Breast epithelium (tissue), 4 donors: ENCODE results near the gene PHTF2. TPM values are rescaled to one million over a fixed set of nuclear protein-coding genes. Genes with fewer than 3 reads are reported as not detected.
"Not testable (repeated sequence)": the region's sequence is repeated elsewhere in the genome, so short reads cannot be mapped to it uniquely, and the experiment has no call there.

ENCODE experiments used
- DNase-seq, 2 donors: peaks; one replicate each; pipeline ENCODE4 v3.0.0-alpha.2; 2019; ENCODE audit warnings: low spot score in 2 of 2
- H3K27ac ChIP-seq, 2 donors: fragments of 200-600 bp; sonication (generic) in 1 of 2; one replicate each; pipeline ENCODE4 v1.5.1; 2016 to 2019; ENCODE audit warnings: mild to moderate bottlenecking in 1 of 2
- H3K27me3 ChIP-seq, 2 donors: fragments of 200-600 bp; sonication (generic) in 1 of 2; one replicate each; pipeline versions ENCODE4 v1.5.1 to v1.6.0; 2017 to 2019; ENCODE audit warnings: control low read depth in 1 of 2, mild to moderate bottlenecking in 1 of 2
- H3K36me3 ChIP-seq: fragments of 200-600 bp; one replicate; pipeline ENCODE4 v1.5.1; 2019
- H3K4me1 ChIP-seq, 2 donors: fragments of 200-600 bp; sonication (generic); one replicate each; pipeline ENCODE4 v1.5.1; 2016 to 2019; ENCODE audit warnings: control low read depth in 1 of 2
- H3K4me3 ChIP-seq, 3 donors: fragments of 200-600 bp; sonication (generic); 1 replicate in 2 of 3; 2 replicates in 1 of 3; pipeline ENCODE4 v1.5.1; 2016 to 2019; ENCODE audit warnings: mild to moderate bottlenecking in 3 of 3, moderate library complexity in 2 of 3
- H3K9me3 ChIP-seq, 2 donors: fragments of 200-600 bp; sonication (generic) in 1 of 2; one replicate each; pipeline ENCODE4 v1.5.1; 2016 to 2019; ENCODE audit warnings: control low read depth in 1 of 2
- POLR2A ChIP-seq: fragments of 450-650 bp; IDR thresholded peaks from one replicate; pipeline ENCODE4 v1.6.1; 2016; ENCODE audit warnings: antibody characterized with exemption, mild to moderate bottlenecking, moderate library complexity
- POLR2AphosphoS5 ChIP-seq, 3 donors: sonication (generic); formaldehyde crosslinking; IDR thresholded peaks; one replicate each; pipeline ENCODE4 v1.6.1; 2017; ENCODE audit warnings: antibody characterized with exemption in 3 of 3
- intact Hi-C: fragments of 100-400 bp; cut with DNase I; formaldehyde crosslinking; loops from one replicate; pipeline ENCODE4 v1.15.1; 2023; ENCODE audit warnings: low total_unique reads
- total RNA-seq, 3 donors: library from RNA; depleted of rRNA; stranded (reverse); fragments of >200 nt; gene quantifications; one replicate each; pipeline ENCODE4 v1.1.0, GENCODE V29; 2016
- TF ChIP-seq, protein P1 (sequence below), 3 donors: fragments of 450-650 bp; IDR thresholded peaks; one replicate each; pipeline ENCODE4 v1.5.1; 2016 to 2017; ENCODE audit warnings: antibody characterized with exemption in 3 of 3, mild to moderate bottlenecking in 3 of 3, moderate library complexity in 3 of 3

The PHTF2 gene
- total RNA-seq, 3 donors from 2014 or later, result 17.0 to 23.5 (median 19.2) TPM

DNA sequence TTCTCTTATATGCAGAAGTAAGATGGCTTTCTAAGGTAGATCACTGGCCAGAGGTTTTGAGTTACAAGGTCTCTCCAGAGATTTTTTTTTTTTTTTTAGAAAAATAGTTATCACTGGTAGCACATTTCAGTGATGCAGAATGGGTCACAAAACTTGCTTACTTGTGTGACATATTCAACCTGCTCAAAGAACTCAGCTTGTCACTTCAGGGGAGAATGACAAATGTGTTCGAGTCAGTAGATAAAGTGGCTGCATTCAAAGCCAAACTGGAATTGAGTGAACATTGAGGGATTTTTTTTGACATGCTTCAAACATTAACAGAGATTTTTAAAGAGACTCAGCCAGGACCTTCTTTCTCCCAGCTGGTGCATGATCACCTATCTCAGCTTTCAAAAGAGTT lies 33.4 kb downstream of the PHTF2 start:
- intact Hi-C loops, result no loop called here
- H3K4me3 ChIP-seq, result no peak overlapping the region
- H3K9me3 ChIP-seq, result no peaks in the 10 kb centered on the region
- TF ChIP-seq, protein P1, sequence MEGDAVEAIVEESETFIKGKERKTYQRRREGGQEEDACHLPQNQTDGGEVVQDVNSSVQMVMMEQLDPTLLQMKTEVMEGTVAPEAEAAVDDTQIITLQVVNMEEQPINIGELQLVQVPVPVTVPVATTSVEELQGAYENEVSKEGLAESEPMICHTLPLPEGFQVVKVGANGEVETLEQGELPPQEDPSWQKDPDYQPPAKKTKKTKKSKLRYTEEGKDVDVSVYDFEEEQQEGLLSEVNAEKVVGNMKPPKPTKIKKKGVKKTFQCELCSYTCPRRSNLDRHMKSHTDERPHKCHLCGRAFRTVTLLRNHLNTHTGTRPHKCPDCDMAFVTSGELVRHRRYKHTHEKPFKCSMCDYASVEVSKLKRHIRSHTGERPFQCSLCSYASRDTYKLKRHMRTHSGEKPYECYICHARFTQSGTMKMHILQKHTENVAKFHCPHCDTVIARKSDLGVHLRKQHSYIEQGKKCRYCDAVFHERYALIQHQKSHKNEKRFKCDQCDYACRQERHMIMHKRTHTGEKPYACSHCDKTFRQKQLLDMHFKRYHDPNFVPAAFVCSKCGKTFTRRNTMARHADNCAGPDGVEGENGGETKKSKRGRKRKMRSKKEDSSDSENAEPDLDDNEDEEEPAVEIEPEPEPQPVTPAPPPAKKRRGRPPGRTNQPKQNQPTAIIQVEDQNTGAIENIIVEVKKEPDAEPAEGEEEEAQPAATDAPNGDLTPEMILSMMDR (IDR thresholded peaks at IDR 0.05), result no peak
- TF ChIP-seq POLR2A (no peak), POLR2AphosphoS5 (IDR thresholded peaks at IDR 0.05) (no peak)
- no peaks in the 10 kb centered on the region for H3K4me1 ChIP-seq
- no peaks in the 10 kb centered on the region for H3K36me3 ChIP-seq
- H3K27me3 ChIP-seq, result no peaks in the 10 kb centered on the region
- DNase-seq, result no peak
- no peak overlapping the region for H3K27ac ChIP-seq

DNA sequence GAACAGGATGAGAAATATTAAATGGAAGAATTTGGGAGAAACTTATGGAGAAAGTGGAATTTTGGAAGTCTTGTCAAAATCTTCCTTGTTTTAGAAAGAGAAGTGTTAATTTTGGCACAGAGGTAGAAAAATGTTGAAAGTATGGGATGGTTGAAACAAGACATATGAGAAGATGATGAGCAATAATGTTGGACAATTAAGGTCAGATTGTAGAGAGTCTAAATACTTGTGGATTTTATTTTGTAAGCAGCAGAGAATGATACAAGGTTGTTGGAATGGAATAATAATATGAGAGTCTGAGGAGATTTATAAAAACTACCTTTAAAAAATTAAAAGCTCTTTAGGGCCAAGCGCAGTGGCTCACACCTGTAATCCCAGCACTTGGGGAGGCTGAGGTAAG lies 34.6 kb downstream of the PHTF2 start:
- Histone ChIP-seq H3K27me3 (no peaks in the 10 kb centered on the region), H3K9me3 (no peaks in the 10 kb centered on the region), H3K4me1 (no peaks in the 10 kb centered on the region), H3K36me3 (no peaks in the 10 kb centered on the region), H3K27ac (no peak overlapping the region), H3K4me3 (no peak overlapping the region)
- TF ChIP-seq POLR2A (no peak), POLR2AphosphoS5 (IDR thresholded peaks at IDR 0.05) (no peak)
- TF ChIP-seq, protein P1 (IDR thresholded peaks at IDR 0.05), result no peak
- intact Hi-C loops, result no loop called here
- DNase-seq, result no peak

DNA sequence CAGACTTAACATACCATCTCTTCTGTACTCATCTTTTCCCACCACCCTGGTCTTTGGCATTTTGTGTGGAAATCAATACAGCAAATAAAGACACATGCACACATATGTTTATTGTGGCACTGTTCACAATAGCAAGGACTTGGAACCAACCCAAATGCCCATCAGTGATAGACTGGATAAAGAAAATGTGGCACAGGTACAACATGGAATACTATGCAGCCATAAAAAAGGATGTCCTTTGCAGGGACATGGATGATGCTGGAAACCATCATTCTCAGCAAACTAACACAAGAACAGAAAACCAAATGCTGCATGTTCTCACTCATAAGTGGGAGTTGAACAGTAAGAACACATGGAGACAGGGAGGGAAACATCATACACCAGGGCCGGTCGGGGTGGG lies 37.9 kb downstream of the PHTF2 start:
- H3K27me3 ChIP-seq, DNase-seq, H3K27ac ChIP-seq, H3K36me3 ChIP-seq, H3K4me1 ChIP-seq, H3K9me3 ChIP-seq, H3K4me3 ChIP-seq, intact Hi-C loops: not testable (repeated sequence)

DNA sequence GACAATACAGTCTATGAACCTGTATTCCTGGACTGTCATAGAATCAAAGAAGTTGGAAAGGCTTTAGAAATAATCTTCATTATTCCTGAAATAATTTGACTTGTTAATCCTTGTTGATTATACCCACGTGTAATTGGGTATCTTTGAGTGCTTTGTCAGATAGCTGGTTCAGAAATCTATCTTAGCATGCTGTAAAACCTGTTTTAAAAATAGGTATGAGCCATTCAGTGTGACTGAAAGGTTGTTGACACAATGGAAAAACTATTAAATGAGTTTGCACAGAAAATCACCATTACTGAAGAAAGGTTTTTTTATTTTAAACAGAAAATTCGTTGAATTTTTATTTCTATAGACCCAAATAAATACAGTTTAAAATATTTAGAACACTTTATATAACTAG lies 38.7 kb downstream of the PHTF2 start:
- H3K36me3 ChIP-seq, result no peaks in the 10 kb centered on the region
- no peak overlapping the region for H3K27ac ChIP-seq
- no peaks in the 10 kb centered on the region for H3K27me3 ChIP-seq
- H3K4me3 ChIP-seq, result no peak overlapping the region
- TF ChIP-seq POLR2AphosphoS5 (IDR thresholded peaks at IDR 0.05) (no peak), POLR2A (no peak)
- TF ChIP-seq, protein P1 (IDR thresholded peaks at IDR 0.05), result no peak
- intact Hi-C loops, result no loop called here
- H3K4me1 ChIP-seq, result no peaks in the 10 kb centered on the region
- DNase-seq, result no peak
- H3K9me3 ChIP-seq, result no peaks in the 10 kb centered on the region

DNA sequence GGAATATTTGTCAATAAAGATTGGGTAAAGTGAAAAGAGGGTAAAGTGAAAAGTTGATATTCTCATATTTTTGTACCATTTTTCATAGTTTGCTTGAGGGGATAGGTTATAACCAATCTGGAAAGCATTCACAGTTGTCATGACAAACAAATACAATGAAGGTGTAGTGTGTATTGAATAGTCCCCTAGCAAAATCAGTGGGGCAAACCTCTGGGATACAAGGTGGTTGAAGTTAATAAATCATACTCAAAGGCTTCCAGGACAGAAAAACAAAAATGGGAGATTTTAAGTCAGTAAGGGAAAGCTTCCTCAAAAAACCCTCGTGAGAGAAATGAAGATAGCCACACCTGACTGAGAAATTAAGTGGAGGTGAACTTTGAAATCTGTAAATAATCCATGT lies 39.4 kb downstream of the PHTF2 start:
- H3K4me3 ChIP-seq, result no peak overlapping the region
- intact Hi-C loops, result no loop called here

More for the DNA sequence above, 39.4 kb downstream of the PHTF2 start:
- no peak for TF ChIP-seq POLR2AphosphoS5 (IDR thresholded peaks at IDR 0.05)
- TF ChIP-seq, protein P1 (IDR thresholded peaks at IDR 0.05), result no peak
- no peak for TF ChIP-seq POLR2A
- Histone ChIP-seq H3K9me3 (no peaks in the 10 kb centered on the region), H3K27me3 (no peaks in the 10 kb centered on the region), H3K36me3 (no peaks in the 10 kb centered on the region), H3K4me1 (no peaks in the 10 kb centered on the region), H3K27ac (no peak overlapping the region)
- no peak for DNase-seq
